Measurements from ENCODE around the gene USH2A. TPM values are rescaled to one million over a fixed set of nuclear protein-coding genes. Genes with fewer than 3 reads are reported as not detected.

USH2A gene
- polyA plus RNA-seq, 1 donor from 2014 or later, result 0.17 TPM

DNA sequence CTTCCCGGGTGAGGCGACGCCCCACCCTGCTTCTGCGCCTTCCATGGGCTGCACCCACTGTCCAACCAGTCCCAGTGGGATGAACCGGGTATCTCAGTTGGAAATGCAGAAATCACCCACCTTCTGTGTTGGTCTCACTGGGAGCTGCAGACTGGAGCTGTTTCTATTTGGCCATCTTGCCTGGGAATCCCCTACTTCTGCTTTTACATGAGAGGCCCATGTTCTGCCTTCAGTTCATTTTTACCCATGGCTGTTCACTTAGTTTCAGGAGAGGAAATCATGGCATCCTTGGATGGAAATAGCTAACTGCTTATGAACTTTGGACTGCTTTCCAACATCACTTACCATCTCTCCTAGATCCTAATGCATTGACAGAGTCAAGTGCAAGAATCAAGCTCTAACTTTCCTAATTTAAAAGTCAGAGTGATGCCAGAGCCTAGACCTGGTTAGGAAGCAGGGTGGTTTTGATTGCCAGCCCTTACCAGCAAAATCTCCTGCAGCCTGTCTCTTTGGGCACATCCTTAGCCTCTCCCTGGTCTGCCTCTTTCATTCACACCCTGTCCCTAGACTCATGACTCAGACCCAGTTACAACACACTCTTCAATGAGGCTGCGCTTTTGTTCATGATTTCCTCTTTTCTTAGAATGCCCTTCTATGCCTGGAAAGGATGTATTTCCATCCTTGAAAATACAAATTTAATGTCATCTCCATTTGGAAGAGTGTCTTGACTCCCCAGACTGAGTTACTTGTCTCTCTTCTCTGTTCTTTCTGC lies 719.0 kb downstream of the USH2A start:
- H3K9me3 ChIP-seq (ENCODE audit: low read length), result peaks cover 3% of the 10 kb centered on the region
- H3K79me2 ChIP-seq (replicated peaks; ENCODE audit: insufficient read depth, low read length), result no peaks in the 10 kb centered on the region
- no peak overlapping the region for H3K4me2 ChIP-seq (ENCODE audit: low read length)
- TF ChIP-seq, protein P1, sequence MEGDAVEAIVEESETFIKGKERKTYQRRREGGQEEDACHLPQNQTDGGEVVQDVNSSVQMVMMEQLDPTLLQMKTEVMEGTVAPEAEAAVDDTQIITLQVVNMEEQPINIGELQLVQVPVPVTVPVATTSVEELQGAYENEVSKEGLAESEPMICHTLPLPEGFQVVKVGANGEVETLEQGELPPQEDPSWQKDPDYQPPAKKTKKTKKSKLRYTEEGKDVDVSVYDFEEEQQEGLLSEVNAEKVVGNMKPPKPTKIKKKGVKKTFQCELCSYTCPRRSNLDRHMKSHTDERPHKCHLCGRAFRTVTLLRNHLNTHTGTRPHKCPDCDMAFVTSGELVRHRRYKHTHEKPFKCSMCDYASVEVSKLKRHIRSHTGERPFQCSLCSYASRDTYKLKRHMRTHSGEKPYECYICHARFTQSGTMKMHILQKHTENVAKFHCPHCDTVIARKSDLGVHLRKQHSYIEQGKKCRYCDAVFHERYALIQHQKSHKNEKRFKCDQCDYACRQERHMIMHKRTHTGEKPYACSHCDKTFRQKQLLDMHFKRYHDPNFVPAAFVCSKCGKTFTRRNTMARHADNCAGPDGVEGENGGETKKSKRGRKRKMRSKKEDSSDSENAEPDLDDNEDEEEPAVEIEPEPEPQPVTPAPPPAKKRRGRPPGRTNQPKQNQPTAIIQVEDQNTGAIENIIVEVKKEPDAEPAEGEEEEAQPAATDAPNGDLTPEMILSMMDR (IDR thresholded peaks at IDR 0.05; ENCODE audit: poor library complexity, severe bottlenecking), result no peak
- TF ChIP-seq EZH2 (IDR thresholded peaks at IDR 0.05; ENCODE audit: borderline replicate concordance, insufficient read depth, low read length, poor library complexity, severe bottlenecking) (no peak), MXI1 (conservative IDR thresholded peaks at IDR 0.05; ENCODE audit: poor library complexity, severe bottlenecking) (no peak), RAD21 (conservative IDR thresholded peaks at IDR 0.05) (no peak), EP300 (conservative IDR thresholded peaks at IDR 0.05; ENCODE audit: poor library complexity, severe bottlenecking) (no peak), POLR2AphosphoS5 (IDR thresholded peaks at IDR 0.05) (no peak), TAF1 (IDR thresholded peaks at IDR 0.05; ENCODE audit: low read depth) (no peak), SMC3 (conservative IDR thresholded peaks at IDR 0.05; ENCODE audit: poor library complexity) (no peak)
- TF ChIP-seq, protein P2, sequence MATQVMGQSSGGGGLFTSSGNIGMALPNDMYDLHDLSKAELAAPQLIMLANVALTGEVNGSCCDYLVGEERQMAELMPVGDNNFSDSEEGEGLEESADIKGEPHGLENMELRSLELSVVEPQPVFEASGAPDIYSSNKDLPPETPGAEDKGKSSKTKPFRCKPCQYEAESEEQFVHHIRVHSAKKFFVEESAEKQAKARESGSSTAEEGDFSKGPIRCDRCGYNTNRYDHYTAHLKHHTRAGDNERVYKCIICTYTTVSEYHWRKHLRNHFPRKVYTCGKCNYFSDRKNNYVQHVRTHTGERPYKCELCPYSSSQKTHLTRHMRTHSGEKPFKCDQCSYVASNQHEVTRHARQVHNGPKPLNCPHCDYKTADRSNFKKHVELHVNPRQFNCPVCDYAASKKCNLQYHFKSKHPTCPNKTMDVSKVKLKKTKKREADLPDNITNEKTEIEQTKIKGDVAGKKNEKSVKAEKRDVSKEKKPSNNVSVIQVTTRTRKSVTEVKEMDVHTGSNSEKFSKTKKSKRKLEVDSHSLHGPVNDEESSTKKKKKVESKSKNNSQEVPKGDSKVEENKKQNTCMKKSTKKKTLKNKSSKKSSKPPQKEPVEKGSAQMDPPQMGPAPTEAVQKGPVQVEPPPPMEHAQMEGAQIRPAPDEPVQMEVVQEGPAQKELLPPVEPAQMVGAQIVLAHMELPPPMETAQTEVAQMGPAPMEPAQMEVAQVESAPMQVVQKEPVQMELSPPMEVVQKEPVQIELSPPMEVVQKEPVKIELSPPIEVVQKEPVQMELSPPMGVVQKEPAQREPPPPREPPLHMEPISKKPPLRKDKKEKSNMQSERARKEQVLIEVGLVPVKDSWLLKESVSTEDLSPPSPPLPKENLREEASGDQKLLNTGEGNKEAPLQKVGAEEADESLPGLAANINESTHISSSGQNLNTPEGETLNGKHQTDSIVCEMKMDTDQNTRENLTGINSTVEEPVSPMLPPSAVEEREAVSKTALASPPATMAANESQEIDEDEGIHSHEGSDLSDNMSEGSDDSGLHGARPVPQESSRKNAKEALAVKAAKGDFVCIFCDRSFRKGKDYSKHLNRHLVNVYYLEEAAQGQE (IDR thresholded peaks at IDR 0.05; ENCODE audit: borderline replicate concordance), result no peak
- H3K27ac ChIP-seq (ENCODE audit: low read length), result no peak overlapping the region
- no peaks in the 10 kb centered on the region for H3K9me2 ChIP-seq (ENCODE audit: insufficient read depth, low read length)
- no peaks in the 10 kb centered on the region for H4K20me1 ChIP-seq (ENCODE audit: insufficient read depth)
- H3K4me3 ChIP-seq (ENCODE audit: low read length), result no peak overlapping the region
- H3K27me3 ChIP-seq (ENCODE audit: insufficient read depth, low read depth, low read length), result no peaks in the 10 kb centered on the region
- no peak overlapping the region for H3K9ac ChIP-seq (ENCODE audit: low read length)
- H3F3A ChIP-seq (ENCODE audit: insufficient read depth, low read length, poor library complexity, severe bottlenecking), result no peaks in the 10 kb centered on the region
- H3K36me3 ChIP-seq (ENCODE audit: insufficient read depth, low read length), result no peaks in the 10 kb centered on the region
- no peak overlapping the region for H2AFZ ChIP-seq (ENCODE audit: low read depth, low read length)

DNA sequence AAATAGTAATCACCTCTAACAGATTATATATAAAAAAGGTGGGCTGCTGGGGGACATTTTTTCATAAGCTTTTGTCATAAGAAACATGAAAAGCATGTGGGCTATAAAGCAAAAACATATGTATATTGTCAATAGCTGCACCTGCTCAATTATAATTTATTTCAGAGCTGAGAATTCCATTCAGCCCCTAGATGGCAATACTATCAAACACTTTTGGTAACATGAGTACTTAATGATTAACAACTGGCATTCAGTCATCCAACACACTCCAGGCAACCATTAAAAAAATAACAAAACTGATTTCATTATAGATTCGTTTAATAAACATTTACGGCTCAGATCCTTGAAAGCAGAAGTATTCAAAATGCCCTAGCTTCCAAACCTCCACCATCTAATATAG lies 741.0 kb downstream of the USH2A start:
- TF ChIP-seq RAD21 (conservative IDR thresholded peaks at IDR 0.05) (peak; percentile 85), SMC3 (conservative IDR thresholded peaks at IDR 0.05; ENCODE audit: poor library complexity) (peak; percentile 81), MXI1 (conservative IDR thresholded peaks at IDR 0.05; ENCODE audit: poor library complexity, severe bottlenecking) (no peak), TAF1 (IDR thresholded peaks at IDR 0.05; ENCODE audit: low read depth) (no peak)
- TF ChIP-seq, protein P1 (IDR thresholded peaks at IDR 0.05; ENCODE audit: poor library complexity, severe bottlenecking), result peak; percentile 81

More for the DNA sequence above, 741.0 kb downstream of the USH2A start:
- Histone ChIP-seq H3K36me3 (ENCODE audit: insufficient read depth, low read length) (no peaks in the 10 kb centered on the region), H3K79me2 (replicated peaks; ENCODE audit: insufficient read depth, low read length) (no peaks in the 10 kb centered on the region), H3K9ac (ENCODE audit: low read length) (no peak overlapping the region), H3K9me2 (ENCODE audit: insufficient read depth, low read length) (no peaks in the 10 kb centered on the region), H3K4me2 (ENCODE audit: low read length) (no peak overlapping the region), H3K9me3 (ENCODE audit: low read length) (no peaks in the 10 kb centered on the region), H3K27ac (ENCODE audit: low read length) (no peak overlapping the region), H3K27me3 (ENCODE audit: insufficient read depth, low read depth, low read length) (no peaks in the 10 kb centered on the region), H3K4me3 (ENCODE audit: low read length) (no peak overlapping the region), H2AFZ (ENCODE audit: low read depth, low read length) (no peak overlapping the region), H4K20me1 (ENCODE audit: insufficient read depth) (no peaks in the 10 kb centered on the region), H3F3A (ENCODE audit: insufficient read depth, low read length, poor library complexity, severe bottlenecking) (no peaks in the 10 kb centered on the region)
